ENCODE results near the gene FBXL16. TPM values are rescaled to one million over a fixed set of nuclear protein-coding genes. Genes with fewer than 3 reads are reported as not detected.

The FBXL16 gene
- total and polyA plus RNA-seq, 2 of the 13 experiments (the other 11 are each of a cell fraction or from before 2014, with no cell fraction given), result 0.22 to 2.0 TPM

- TF ChIP-seq, protein P1, sequence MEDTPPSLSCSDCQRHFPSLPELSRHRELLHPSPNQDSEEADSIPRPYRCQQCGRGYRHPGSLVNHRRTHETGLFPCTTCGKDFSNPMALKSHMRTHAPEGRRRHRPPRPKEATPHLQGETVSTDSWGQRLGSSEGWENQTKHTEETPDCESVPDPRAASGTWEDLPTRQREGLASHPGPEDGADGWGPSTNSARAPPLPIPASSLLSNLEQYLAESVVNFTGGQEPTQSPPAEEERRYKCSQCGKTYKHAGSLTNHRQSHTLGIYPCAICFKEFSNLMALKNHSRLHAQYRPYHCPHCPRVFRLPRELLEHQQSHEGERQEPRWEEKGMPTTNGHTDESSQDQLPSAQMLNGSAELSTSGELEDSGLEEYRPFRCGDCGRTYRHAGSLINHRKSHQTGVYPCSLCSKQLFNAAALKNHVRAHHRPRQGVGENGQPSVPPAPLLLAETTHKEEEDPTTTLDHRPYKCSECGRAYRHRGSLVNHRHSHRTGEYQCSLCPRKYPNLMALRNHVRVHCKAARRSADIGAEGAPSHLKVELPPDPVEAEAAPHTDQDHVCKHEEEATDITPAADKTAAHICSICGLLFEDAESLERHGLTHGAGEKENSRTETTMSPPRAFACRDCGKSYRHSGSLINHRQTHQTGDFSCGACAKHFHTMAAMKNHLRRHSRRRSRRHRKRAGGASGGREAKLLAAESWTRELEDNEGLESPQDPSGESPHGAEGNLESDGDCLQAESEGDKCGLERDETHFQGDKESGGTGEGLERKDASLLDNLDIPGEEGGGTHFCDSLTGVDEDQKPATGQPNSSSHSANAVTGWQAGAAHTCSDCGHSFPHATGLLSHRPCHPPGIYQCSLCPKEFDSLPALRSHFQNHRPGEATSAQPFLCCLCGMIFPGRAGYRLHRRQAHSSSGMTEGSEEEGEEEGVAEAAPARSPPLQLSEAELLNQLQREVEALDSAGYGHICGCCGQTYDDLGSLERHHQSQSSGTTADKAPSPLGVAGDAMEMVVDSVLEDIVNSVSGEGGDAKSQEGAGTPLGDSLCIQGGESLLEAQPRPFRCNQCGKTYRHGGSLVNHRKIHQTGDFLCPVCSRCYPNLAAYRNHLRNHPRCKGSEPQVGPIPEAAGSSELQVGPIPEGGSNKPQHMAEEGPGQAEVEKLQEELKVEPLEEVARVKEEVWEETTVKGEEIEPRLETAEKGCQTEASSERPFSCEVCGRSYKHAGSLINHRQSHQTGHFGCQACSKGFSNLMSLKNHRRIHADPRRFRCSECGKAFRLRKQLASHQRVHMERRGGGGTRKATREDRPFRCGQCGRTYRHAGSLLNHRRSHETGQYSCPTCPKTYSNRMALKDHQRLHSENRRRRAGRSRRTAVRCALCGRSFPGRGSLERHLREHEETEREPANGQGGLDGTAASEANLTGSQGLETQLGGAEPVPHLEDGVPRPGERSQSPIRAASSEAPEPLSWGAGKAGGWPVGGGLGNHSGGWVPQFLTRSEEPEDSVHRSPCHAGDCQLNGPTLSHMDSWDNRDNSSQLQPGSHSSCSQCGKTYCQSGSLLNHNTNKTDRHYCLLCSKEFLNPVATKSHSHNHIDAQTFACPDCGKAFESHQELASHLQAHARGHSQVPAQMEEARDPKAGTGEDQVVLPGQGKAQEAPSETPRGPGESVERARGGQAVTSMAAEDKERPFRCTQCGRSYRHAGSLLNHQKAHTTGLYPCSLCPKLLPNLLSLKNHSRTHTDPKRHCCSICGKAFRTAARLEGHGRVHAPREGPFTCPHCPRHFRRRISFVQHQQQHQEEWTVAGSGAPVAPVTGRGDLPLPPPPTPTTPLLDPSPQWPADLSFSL (CRISPR knock-in tag; IDR thresholded peaks at IDR 0.05), result no peak
- TF ChIP-seq SRSF4 (IDR thresholded peaks at IDR 0.05; ENCODE audit: low read depth, low read length, poor library complexity, severe bottlenecking) (no peak), HDAC1 (CRISPR knock-in tag; IDR thresholded peaks at IDR 0.05) (peak; percentile 68)
These were observed 57.4 kb downstream of the FBXL16 start (continued) for GRCh38 chr16:648071-648780.
